ENCODE data around the gene SEMA3C. TPM values are rescaled to one million over a fixed set of nuclear protein-coding genes. Genes with fewer than 3 reads are reported as not detected.

Gene SEMA3C
- total RNA-seq, 1 donor from 2014 or later = 91.3 TPM

GRCh38 chr7:80740778-80741545, 177.9 kb downstream of the SEMA3C start:
- Mint-ChIP-seq H3K4me3 (ENCODE audit: unreplicated experiment) (no peak overlapping the region), H3K9me3 (ENCODE audit: unreplicated experiment) (no peaks in the 10 kb centered on the region), H3K36me3 (ENCODE audit: unreplicated experiment) (peaks cover under 1% of the 10 kb centered on the region), H3K27ac (ENCODE audit: unreplicated experiment) (no peak overlapping the region), H3K4me1 (ENCODE audit: low read depth, unreplicated experiment) (peaks cover 4% of the 10 kb centered on the region), H3K27me3 (ENCODE audit: unreplicated experiment) (no peaks in the 10 kb centered on the region)
- TF ChIP-seq CTCF (IDR thresholded peaks at IDR 0.05; ENCODE audit: partially characterized antibody, unreplicated experiment) = no peak
- no peak for DNase-seq

- DNase-seq = no peak
- no peak overlapping the region for H3K27ac Mint-ChIP-seq (ENCODE audit: unreplicated experiment)
- no peaks in the 10 kb centered on the region for H3K27me3 Mint-ChIP-seq (ENCODE audit: unreplicated experiment)
- no peak overlapping the region for H3K4me3 Mint-ChIP-seq (ENCODE audit: unreplicated experiment)
- peaks cover 5% of the 10 kb centered on the region for H3K36me3 Mint-ChIP-seq (ENCODE audit: unreplicated experiment)
- no peak for TF ChIP-seq CTCF (IDR thresholded peaks at IDR 0.05; ENCODE audit: partially characterized antibody, unreplicated experiment)
- H3K4me1 Mint-ChIP-seq (ENCODE audit: low read depth, unreplicated experiment) = no peaks in the 10 kb centered on the region
- H3K9me3 Mint-ChIP-seq (ENCODE audit: unreplicated experiment) = peaks cover 2% of the 10 kb centered on the region
These were observed 182.3 kb downstream of the SEMA3C start for GRCh38 chr7:80736371-80737125.

- Mint-ChIP-seq H3K36me3 (ENCODE audit: unreplicated experiment) (peaks cover 5% of the 10 kb centered on the region), H3K27ac (ENCODE audit: unreplicated experiment) (no peak overlapping the region), H3K4me1 (ENCODE audit: low read depth, unreplicated experiment) (no peaks in the 10 kb centered on the region), H3K27me3 (ENCODE audit: unreplicated experiment) (no peaks in the 10 kb centered on the region), H3K4me3 (ENCODE audit: unreplicated experiment) (no peak overlapping the region), H3K9me3 (ENCODE audit: unreplicated experiment) (peaks cover 2% of the 10 kb centered on the region)
- TF ChIP-seq CTCF (IDR thresholded peaks at IDR 0.05; ENCODE audit: partially characterized antibody, unreplicated experiment) = no peak
- DNase-seq = no peak
These were observed 183.5 kb downstream of the SEMA3C start for GRCh38 chr7:80735330-80735729.

- DNase-seq = no peak
- peaks cover 2% of the 10 kb centered on the region for H3K9me3 Mint-ChIP-seq (ENCODE audit: unreplicated experiment)
- peaks cover 5% of the 10 kb centered on the region for H3K36me3 Mint-ChIP-seq (ENCODE audit: unreplicated experiment)
- H3K4me3 Mint-ChIP-seq (ENCODE audit: unreplicated experiment) = no peak overlapping the region
- TF ChIP-seq CTCF (IDR thresholded peaks at IDR 0.05; ENCODE audit: partially characterized antibody, unreplicated experiment) = no peak
- no peak overlapping the region for H3K27ac Mint-ChIP-seq (ENCODE audit: unreplicated experiment)
- H3K4me1 Mint-ChIP-seq (ENCODE audit: low read depth, unreplicated experiment) = no peaks in the 10 kb centered on the region
- no peaks in the 10 kb centered on the region for H3K27me3 Mint-ChIP-seq (ENCODE audit: unreplicated experiment)
These were observed 184.8 kb downstream of the SEMA3C start for GRCh38 chr7:80734011-80734410.

All from glutamatergic neuron (in vitro differentiated cells).